HCEC 1CT (cell line): ENCODE measurements around the gene AFP.

Experiments used
- DNase-seq: peaks from one replicate; pipeline ENCODE4 v3.0.0-alpha.2; 2017

AFP gene

DNA sequence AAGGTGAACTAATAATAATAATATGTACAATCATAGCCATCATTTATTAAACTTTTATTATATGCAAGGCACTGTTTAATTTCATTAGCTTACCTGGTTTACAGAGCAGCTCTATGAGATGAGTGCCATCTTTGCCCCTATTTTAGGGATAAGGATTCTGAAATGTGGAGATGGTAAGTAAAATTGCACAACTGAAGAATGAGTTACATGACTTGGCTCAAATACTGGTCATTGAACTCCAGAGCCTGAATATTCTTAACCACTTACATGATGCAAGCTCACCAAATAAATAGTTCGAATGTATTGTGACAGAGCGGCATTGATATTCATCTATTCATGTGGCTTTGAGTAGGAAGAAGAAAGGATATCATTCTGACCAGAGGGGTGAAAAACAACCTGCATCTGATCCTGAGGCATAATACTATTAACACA lies 20.2 kb upstream of the AFP start:
- DNase-seq = no peak

DNA sequence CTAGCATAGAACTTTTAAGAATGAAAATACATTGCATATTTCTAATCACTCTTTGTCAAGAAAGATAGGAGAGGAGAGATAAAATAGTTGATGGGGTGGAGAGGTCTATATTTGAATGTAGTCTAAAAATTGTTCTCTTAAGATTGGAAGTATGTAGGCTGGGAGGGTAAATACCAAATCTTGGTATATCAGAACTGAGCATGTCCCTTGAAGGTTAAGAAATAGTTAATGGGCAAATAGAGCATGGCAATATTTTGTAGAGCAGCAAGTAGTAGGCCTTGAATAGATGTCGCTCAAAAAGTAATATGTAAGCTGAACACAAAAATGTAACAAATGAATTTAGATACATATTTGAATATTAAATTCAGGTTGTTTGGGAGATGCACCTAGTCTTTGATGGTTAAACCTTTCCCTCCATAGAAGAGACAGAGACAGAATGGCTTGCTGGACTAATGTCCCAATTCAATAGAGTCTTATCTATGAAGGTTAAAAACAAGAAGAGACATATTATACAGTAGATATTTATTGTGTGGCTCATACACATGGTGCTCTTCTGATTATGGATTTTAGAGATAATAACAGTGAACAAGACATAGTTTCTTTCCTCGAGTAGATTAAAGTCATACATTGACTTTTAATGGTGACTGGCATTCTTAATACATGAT lies 19.5 kb upstream of the AFP start:
- DNase-seq = no peak

- DNase-seq = no peak
These were observed 18.7 kb upstream of the AFP start for GRCh38 chr4:73417342-73417741.

GRCh38 chr4:73417973-73418372 lies 18.0 kb upstream of the AFP start:
- no peak for DNase-seq

DNA sequence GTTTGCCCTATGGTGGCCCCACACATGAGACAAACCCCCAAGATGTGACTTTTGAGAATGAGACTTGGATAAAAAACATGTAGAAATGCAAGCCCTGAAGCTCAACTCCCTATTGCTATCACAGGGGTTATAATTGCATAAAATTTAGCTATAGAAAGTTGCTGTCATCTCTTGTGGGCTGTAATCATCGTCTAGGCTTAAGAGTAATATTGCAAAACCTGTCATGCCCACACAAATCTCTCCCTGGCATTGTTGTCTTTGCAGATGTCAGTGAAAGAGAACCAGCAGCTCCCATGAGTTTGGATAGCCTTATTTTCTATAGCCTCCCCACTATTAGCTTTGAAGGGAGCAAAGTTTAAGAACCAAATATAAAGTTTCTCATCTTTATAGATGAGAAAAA lies 17.3 kb upstream of the AFP start:
- no peak for DNase-seq

GRCh38 chr4:73419106-73420038 lies 16.6 kb upstream of the AFP start:
- DNase-seq = no peak

- DNase-seq = no peak
These were observed 15.4 kb upstream of the AFP start for GRCh38 chr4:73420615-73421014.

- DNase-seq = no peak
These were observed 14.1 kb upstream of the AFP start for GRCh38 chr4:73421708-73422457.

DNA sequence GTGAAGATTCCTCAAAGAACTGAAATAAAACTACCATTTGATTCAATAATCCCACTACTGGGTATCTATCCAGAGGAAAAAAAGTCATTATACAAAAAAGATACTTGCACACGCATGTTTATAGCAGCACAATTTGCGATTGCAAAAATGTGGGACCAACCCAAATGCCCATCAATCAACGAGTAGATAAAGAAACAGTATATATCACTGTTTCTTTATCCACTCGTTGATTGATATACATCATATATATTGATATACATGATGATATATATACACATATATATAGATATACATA lies 13.6 kb upstream of the AFP start:
- no peak for DNase-seq

GRCh38 chr4:73423184-73423583 lies 12.8 kb upstream of the AFP start:
- DNase-seq = no peak

- no peak for DNase-seq
These were observed 9.4 kb upstream of the AFP start for GRCh38 chr4:73426666-73427065.

GRCh38 chr4:73429118-73429517 lies 6.9 kb upstream of the AFP start:
- DNase-seq = no peak

GRCh38 chr4:73429826-73430587 lies 6.0 kb upstream of the AFP start:
- DNase-seq = no peak

DNA sequence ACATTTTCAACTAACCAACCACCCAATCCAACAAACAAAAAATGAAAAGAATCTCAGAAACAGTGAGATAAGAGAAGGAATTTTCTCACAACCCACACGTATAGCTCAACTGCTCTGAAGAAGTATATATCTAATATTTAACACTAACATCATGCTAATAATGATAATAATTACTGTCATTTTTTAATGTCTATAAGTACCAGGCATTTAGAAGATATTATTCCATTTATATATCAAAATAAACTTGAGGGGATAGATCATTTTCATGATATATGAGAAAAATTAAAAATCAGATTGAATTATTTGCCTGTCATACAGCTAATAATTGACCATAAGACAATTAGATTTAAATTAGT lies 4.2 kb upstream of the AFP start:
- no peak for DNase-seq

DNA sequence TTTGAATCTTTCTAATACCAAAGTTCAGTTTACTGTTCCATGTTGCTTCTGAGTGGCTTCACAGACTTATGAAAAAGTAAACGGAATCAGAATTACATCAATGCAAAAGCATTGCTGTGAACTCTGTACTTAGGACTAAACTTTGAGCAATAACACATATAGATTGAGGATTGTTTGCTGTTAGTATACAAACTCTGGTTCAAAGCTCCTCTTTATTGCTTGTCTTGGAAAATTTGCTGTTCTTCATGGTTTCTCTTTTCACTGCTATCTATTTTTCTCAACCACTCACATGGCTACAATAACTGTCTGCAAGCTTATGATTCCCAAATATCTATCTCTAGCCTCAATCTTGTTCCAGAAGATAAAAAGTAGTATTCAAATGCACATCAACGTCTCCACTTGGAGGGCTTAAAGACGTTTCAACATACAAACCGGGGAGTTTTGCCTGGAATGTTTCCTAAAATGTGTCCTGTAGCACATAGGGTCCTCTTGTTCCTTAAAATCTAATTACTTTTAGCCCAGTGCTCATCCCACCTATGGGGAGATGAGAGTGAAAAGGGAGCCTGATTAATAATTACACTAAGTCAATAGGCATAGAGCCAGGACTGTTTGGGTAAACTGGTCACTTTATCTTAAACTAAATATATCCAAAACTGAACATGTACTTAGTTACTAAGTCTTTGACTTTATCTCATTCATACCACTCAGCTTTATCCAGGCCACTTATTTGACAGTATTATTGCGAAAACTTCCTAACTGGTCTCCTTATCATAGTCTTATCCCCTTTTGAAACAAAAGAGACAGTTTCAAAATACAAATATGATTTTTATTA lies 3.6 kb upstream of the AFP start:
- DNase-seq = no peak

GRCh38 chr4:73433140-73433539 lies 2.9 kb upstream of the AFP start:
- no peak for DNase-seq

- peak; percentile 13 for DNase-seq
These were observed 1.7 kb upstream of the AFP start for GRCh38 chr4:73434311-73434710.

- DNase-seq = no peak
These were observed 895 bp downstream of the AFP start for GRCh38 chr4:73436674-73437557.

- no peak for DNase-seq
These were observed 1.5 kb downstream of the AFP start for GRCh38 chr4:73437558-73437956.

GRCh38 chr4:73438048-73438447 lies 2.0 kb downstream of the AFP start:
- DNase-seq = no peak

- no peak for DNase-seq
These were observed 2.7 kb downstream of the AFP start for GRCh38 chr4:73438582-73439215.
